Measurements from ENCODE around the gene PRR18.

- no peak for TF ChIP-seq CTCF (conservative IDR thresholded peaks at IDR 0.05 in 1 of 2, IDR thresholded peaks at IDR 0.05 in 1 of 2; ENCODE audit: low read depth in 1 of 2, low read length in 2 of 2)
- TF ChIP-seq EZH2 (IDR thresholded peaks at IDR 0.05; ENCODE audit: low read length, missing control alignments): peak; percentile 98
Observed at GRCh38 chr6:166307082-166308032, 835 bp downstream of the PRR18 start.

Data from fibroblast of lung (primary cell).